Measurements from ENCODE around the gene PTH.
A peak's percentile ranks its signal among the peaks of the same experiment; 100 is the strongest.

The PTH gene

DNA sequence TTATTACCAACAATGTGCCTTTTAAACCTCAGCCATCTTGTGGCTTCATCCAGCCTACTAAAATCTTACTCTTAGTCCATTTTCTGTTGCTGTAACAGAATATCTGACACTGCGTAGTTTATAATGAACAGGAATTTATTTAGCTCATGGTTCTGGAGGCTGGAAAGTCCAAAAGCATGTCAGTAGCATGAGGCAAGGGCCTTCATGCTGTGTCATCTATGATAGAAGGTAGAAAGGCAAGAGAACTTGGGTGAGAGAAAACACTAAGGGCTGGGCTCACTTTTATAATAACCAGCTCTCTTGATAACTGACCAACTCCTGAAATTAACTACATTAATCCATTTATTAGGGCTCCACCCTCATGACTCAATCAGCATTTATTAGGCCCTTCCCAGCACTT is 46.3 kb downstream of the PTH start:
- DNase-seq (ENCODE audit: low spot score) = no peak

- DNase-seq (ENCODE audit: low spot score) = peak; percentile 51
These were observed 46.9 kb downstream of the PTH start for GRCh38 chr11:13448876-13449275.

GRCh38 chr11:13446444-13446843 is 49.4 kb downstream of the PTH start:
- no peak for DNase-seq (ENCODE audit: low spot score)

- DNase-seq (ENCODE audit: low spot score) = no peak
These were observed 50.2 kb downstream of the PTH start for GRCh38 chr11:13445588-13445987.
